Adrenal gland (tissue), 12 donors: Measurements from ENCODE around the gene ZFHX2. TPM values are rescaled to one million over a fixed set of nuclear protein-coding genes. Genes with fewer than 3 reads are reported as not detected.
"Not testable (repeated sequence)": the region's sequence is repeated elsewhere in the genome, so short reads cannot be mapped to it uniquely, and the experiment has no call there.

Source experiments
- DNase-seq, 7 donors: peaks; one replicate each; pipeline ENCODE4 v3.0.0-alpha.2; 2019 to 2020
- H3K27ac ChIP-seq, 5 donors: fragments of 200-600 bp; sonication (generic) in 4 of 5; 1 replicate in 3 of 5; 2 replicates in 2 of 5; pipeline versions ENCODE4 v1.5.1 to v1.8.0; 2016 to 2020; ENCODE audit warnings: mild to moderate bottlenecking in 1 of 5
- H3K27me3 ChIP-seq: fragments of 200-600 bp; 2 replicates; pipeline ENCODE4 v1.8.0; 2021
- H3K36me3 ChIP-seq, 2 donors: fragments of 200-600 bp; replicated peaks in 1 of 2; 1 replicate in 1 of 2; 2 replicates in 1 of 2; pipeline versions ENCODE4 v1.5.1 to v1.8.0; 2018 to 2022
- H3K4me1 ChIP-seq, 2 donors: fragments of 200-600 bp; replicated peaks in 1 of 2; 1 replicate in 1 of 2; 2 replicates in 1 of 2; pipeline versions ENCODE4 v1.5.1 to v1.8.0; 2018 to 2021
- H3K4me3 ChIP-seq, 4 donors: fragments of 200-600 bp; sonication (generic) in 3 of 4; one replicate each; pipeline ENCODE4 v1.5.1; 2016 to 2018
- H3K9me3 ChIP-seq, 3 donors: fragments of 200-600 bp; sonication (generic) in 1 of 3; replicated peaks in 1 of 3; 1 replicate in 2 of 3; 2 replicates in 1 of 3; pipeline versions ENCODE4 v1.5.1 to v1.8.0; 2016 to 2021
- CTCF ChIP-seq, 6 experiments: fragments of 450-650 bp in 4 of 6; fragments of 200-600 bp in 2 of 6; sonication (generic) in 1 of 6; IDR thresholded peaks; 1 replicate in 5 of 6; 2 replicates in 1 of 6; pipeline versions ENCODE4 v1.5.1 to v1.8.0; 2016 to 2021; ENCODE audit warnings: antibody characterized with exemption in 6 of 6, mild to moderate bottlenecking in 2 of 6, moderate library complexity in 1 of 6
- POLR2A ChIP-seq, 2 donors: fragments of 450-650 bp; IDR thresholded peaks; one replicate each; pipeline ENCODE4 v1.6.1; 2017; ENCODE audit warnings: antibody characterized with exemption in 2 of 2, mild to moderate bottlenecking in 2 of 2, moderate library complexity in 1 of 2
- WGBS, 4 donors: extraction: QIAGEN DNeasy Blood & Tissue Kit in 2 of 4; methylation state at CpG; one replicate each; pipeline versions ENCODE4 v1.1.5 to v1.1.7; 2013 to 2017; 5-methylcytosine and 5-hydroxymethylcytosine counted together
- intact Hi-C, 2 donors: fragments of 100-400 bp; cut with DNase I; formaldehyde crosslinking; loops; one replicate each; pipeline versions ENCODE4 v1.14.1 to v1.15.0; 2022 to 2023
- polyA plus RNA-seq, 3 donors: library from polyadenylated mRNA; stranded (reverse); fragments of 200-250 nt in 2 of 3; fragments of 350-450 nt in 1 of 3; fragmentation: Illumina TruSeq in 1 of 3; extraction: RNeasy Lipid Tissue Mini Kit (QIAGEN cat#74804) in 1 of 3; gene quantifications; one replicate each; pipeline ENCODE4 v1.2.3, GENCODE V29; 2013 to 2014
- total RNA-seq, 9 donors: library from RNA; depleted of rRNA in 4 of 9; stranded (reverse); fragments of >200 nt in 4 of 9; fragments of 120-200 nt in 1 of 9; fragmentation: NEBNext Ultra II Directional in 1 of 9; extraction: Animal tissue kit (Norgen Biotek cat#: 25700) in 1 of 9; gene quantifications; one replicate each; pipeline versions ENCODE4 v1.1.0 to v1.2.4, GENCODE V29; 2013 to 2023
- donor health status: healthy with polysubstance abuse.
- donor health status: Bipolar disorder and iron deficiency.
- donor health status: DM: yes; HTN: yes; CAD: no.
- donor health status: DM: no; HTN: no; CAD: no.
- donor health status: DM: no; HTN: no; CAD: no.
- donor health status: DM: yes; HTN: yes; CAD: no.

ZFHX2 gene
- total and polyA plus RNA-seq, 12 donors: 0.54 to 9.7 (median 2.3) TPM

- no peak for DNase-seq
- H3K4me1 ChIP-seq: peaks cover 0 to 9% of the 10 kb centered on the region in 2 donors
- H3K9me3 ChIP-seq: no peaks in the 10 kb centered on the region
- H3K27me3 ChIP-seq: no peaks in the 10 kb centered on the region
- intact Hi-C loops: loop anchor here in 1 of 2 donors (5.0 kb wide), 1 partner anchor 60 kb away; no protein-coding TSS in a partner anchor
- no peak for TF ChIP-seq CTCF (IDR thresholded peaks at IDR 0.05)
- no peak for TF ChIP-seq POLR2A (IDR thresholded peaks at IDR 0.05)
- H3K36me3 ChIP-seq: no peaks in the 10 kb centered on the region
- 65 to 77% (median 68%) methylated on average over 12 to 13 of the region's 13 CpGs for WGBS, 4 donors
- no peak overlapping the region for H3K27ac ChIP-seq
- no peak overlapping the region for H3K4me3 ChIP-seq
Measured at GRCh38 chr14:23537351-23538049, 14.1 kb downstream of the ZFHX2 start.

GRCh38 chr14:23536906-23537305 lies 14.7 kb downstream of the ZFHX2 start:
- intact Hi-C loops: loop anchor here in 1 of 2 donors (5.0 kb wide), 1 partner anchor 60 kb away; no protein-coding TSS in a partner anchor
- H3K4me3 ChIP-seq: not testable (repeated sequence)

GRCh38 chr14:23536494-23536893 lies 15.1 kb downstream of the ZFHX2 start:
- DNase-seq: no peak
- 84 to 88% (median 87%) methylated on average over 2 of the region's 2 CpGs for WGBS, 4 donors
- Histone ChIP-seq H3K27ac (no peak overlapping the region), H3K4me3 (no peak overlapping the region), H3K27me3 (no peaks in the 10 kb centered on the region), H3K36me3 (no peaks in the 10 kb centered on the region), H3K4me1 (peaks cover 0 to 9% of the 10 kb centered on the region in 2 donors), H3K9me3 (no peaks in the 10 kb centered on the region)
- intact Hi-C loops: loop anchor here in 1 of 2 donors (5.0 kb wide), 1 partner anchor 59 kb away; no protein-coding TSS in a partner anchor
- TF ChIP-seq CTCF (IDR thresholded peaks at IDR 0.05) (no peak), POLR2A (IDR thresholded peaks at IDR 0.05) (no peak)

More at GRCh38 chr14:23536906-23537305, 14.7 kb downstream of the ZFHX2 start:
- not testable (repeated sequence) for H3K27me3 ChIP-seq, H3K27ac ChIP-seq, H3K4me1 ChIP-seq, DNase-seq, H3K9me3 ChIP-seq, H3K36me3 ChIP-seq
- 82 to 90% (median 87%) methylated on average over 6 of the region's 6 CpGs for WGBS, 4 donors

- intact Hi-C loops: loop anchor here in 1 of 2 donors (5.0 kb wide), 1 partner anchor 59 kb away; no protein-coding TSS in a partner anchor
- no peak for DNase-seq
- H3K27ac ChIP-seq: no peak overlapping the region
- H3K36me3 ChIP-seq: no peaks in the 10 kb centered on the region
- H3K4me3 ChIP-seq: no peak overlapping the region
- TF ChIP-seq POLR2A (IDR thresholded peaks at IDR 0.05) (no peak), CTCF (IDR thresholded peaks at IDR 0.05) (no peak)
- no peaks in the 10 kb centered on the region for H3K9me3 ChIP-seq
- 79 to 89% (median 86%) methylated on average over 4 of the region's 4 CpGs for WGBS, 4 donors
- no peaks in the 10 kb centered on the region for H3K27me3 ChIP-seq
- peaks cover 0 to 9% of the 10 kb centered on the region in 2 donors for H3K4me1 ChIP-seq
Measured at GRCh38 chr14:23535943-23536342, 15.6 kb downstream of the ZFHX2 start.
